D721Med (cell line): Measurements from ENCODE around the gene OSMR.

ENCODE experiments used
- DNase-seq: peaks from one replicate; pipeline ENCODE4 v3.0.0; 2011; ENCODE audit warnings: low spot score; ENCODE audit not compliant: insufficient read length
- FAIRE-seq: peaks from 2 replicates; lab custom pipeline; 2011; peaks lifted over from hg19 to GRCh38; lab: Jason Lieb, UNC
- CTCF ChIP-seq: IDR thresholded peaks from 2 replicates; pipeline ENCODE4 v1.5.1; 2012; ENCODE audit warnings: mild to moderate bottlenecking, control low read depth; ENCODE audit not compliant: insufficient read depth; ENCODE audit errors: missing control alignments

Gene OSMR

DNA sequence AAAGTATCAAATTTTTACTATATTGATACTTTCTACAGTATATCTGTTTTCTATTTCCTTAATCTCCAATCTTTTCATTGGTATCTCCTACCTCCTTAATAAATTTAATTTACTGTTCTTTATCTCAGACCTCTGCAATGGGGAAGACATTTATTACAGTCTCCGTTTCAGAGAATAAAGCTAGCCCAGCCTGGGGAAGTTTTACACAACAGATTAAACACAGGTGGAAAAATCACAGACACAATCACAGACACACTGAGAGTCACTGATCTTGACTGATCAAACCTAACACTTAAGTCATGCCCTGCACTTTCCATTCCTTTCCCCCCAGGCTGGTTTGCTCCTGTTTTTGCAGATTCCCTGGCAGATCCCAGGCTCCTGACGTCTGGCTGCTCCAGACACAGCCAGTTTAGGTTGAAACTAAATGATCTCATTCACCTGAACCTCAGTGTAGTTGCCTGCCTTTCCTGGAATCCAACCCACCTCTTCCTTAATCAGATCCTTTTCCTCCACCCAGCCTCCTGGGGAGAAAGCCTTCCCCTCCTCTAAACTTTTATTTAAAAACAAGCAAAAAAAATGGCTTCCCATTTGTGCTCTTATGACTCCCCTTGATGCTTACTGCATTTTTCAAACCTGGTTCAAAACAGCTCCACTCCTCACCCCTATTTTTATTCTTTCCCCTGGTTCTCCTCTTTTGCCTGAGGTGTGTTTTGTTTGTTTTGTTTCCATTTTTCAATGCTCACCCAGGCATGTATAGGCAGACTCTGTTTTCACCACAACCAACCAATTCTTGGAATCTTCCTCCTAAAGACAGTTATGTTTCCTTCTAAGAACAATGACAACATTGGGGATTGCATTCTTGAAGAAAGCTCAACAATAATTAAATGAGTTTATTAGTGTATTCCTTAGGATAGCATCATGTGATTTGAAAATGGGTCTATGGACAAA, 29.5 kb upstream of the OSMR start:
- TF ChIP-seq CTCF, result no peak
- DNase-seq (no peak), FAIRE-seq (no peak)

DNA sequence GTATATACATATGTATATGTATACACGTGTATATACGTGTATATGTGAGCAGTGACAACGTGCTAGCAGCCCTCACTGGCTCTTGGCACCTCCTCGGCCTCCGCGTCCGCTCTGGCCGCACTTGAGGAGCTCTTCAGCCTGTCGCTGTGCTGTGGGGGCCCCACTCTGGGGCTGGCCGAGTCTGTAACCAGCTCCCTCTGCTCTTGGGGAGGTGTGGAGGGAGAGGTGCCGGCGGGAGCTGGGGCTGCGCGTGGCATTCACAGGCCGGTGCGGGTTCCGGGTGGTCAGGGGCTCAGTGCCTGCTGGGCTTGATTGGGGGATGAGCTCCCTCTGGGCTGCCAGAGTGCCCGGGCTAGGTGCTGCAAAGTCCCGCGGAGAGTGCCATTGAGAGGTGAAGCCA, 24.1 kb upstream of the OSMR start:
- FAIRE-seq, result no peak
- TF ChIP-seq CTCF, result no peak
- DNase-seq, result no peak

GRCh38 chr5:38823503-38823902, 22.3 kb upstream of the OSMR start:
- TF ChIP-seq CTCF, result no peak
- DNase-seq (no peak), FAIRE-seq (no peak)

DNA sequence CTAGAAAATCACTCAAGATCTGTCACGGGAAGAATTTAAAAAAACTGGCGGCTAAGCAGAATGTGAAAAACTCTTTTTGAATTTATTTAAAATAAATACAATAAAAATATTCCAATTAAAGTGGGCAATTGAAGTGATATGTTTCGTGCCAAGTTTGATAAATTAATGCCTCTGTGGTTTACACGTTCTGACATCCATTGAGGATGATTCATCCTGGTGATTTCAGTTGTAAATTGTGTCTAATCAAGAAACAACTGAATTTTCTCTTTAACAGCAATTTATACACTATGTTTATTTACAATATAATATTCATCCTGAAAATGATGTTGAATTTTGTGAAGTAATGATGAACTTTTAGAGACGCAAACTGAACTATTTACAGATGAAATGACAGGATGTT, 21.0 kb upstream of the OSMR start:
- no peak for TF ChIP-seq CTCF
- FAIRE-seq, result no peak
- DNase-seq, result no peak

DNA sequence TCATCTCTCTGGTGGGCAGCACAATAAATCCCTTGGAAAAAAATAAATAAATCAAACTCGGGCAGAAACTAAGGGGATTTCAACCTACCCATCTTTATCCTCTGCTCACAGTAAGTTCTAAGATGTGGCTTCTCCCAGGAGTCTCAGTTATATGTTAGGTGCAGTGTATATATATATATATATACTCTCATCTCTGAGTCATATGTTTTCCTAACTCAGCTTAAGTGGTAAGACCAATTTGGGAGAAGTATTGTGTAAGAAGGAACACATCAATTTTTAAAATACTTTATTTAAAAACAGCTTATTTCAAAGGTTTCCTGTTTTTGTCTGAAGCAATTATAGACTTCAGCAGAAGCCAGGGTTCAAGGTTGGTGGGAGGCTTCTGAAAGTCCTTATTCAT, 20.3 kb upstream of the OSMR start:
- DNase-seq (no peak), FAIRE-seq (no peak)
- TF ChIP-seq CTCF, result no peak

DNA sequence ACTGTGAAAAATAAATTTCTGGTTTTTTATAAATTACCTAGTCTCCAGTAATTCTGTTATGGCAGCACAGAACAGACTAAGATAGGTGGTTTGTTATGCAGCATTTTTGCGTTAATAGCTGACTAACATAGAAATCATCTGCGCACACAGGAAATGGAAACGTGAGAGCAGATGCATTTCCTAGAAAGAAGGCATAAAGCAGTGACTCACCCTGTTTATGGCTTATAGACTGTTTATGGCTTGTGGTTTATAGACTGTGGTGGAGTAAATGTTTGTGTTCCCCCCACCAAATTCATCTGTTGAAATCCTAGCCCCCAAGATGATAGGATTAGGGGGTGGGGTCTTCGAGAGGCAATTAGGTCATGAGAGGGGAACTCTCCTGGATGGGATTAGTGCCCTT, 18.3 kb upstream of the OSMR start:
- TF ChIP-seq CTCF, result no peak
- DNase-seq (no peak), FAIRE-seq (no peak)

- DNase-seq, result no peak
- TF ChIP-seq CTCF, result no peak
- no peak for FAIRE-seq
Observed at GRCh38 chr5:38830521-38831051, 15.2 kb upstream of the OSMR start.
